Pancreas (tissue), 10 donors: ENCODE data around the gene POLR3C. TPM values are rescaled to one million over a fixed set of nuclear protein-coding genes. Genes with fewer than 3 reads are reported as not detected.

Experiments
- ATAC-seq, 4 donors: fragments of 200-7000 bp; cut with Tn5 transposase; one replicate each; pipeline versions ENCODE4 v1.8.0 to v1.9.1; 2020; ENCODE audit warnings: mild to moderate bottlenecking in 4 of 4, moderate library complexity in 4 of 4
- DNase-seq, 6 donors: peaks; one replicate each; pipeline ENCODE4 v3.0.0-alpha.2; 2020
- FAIRE-seq: peaks from 2 replicates; lab custom pipeline; 2012; peaks lifted over from hg19 to GRCh38; lab: Jason Lieb, UNC
- H3K27ac ChIP-seq, 4 donors: fragments of 200-600 bp; sonication (generic); 1 replicate in 3 of 4; 2 replicates in 1 of 4; pipeline versions ENCODE4 v1.5.0 to v1.8.0; 2020
- H3K27me3 ChIP-seq, 4 donors: fragments of 200-600 bp; one replicate each; pipeline ENCODE4 v1.8.0; 2021
- H3K36me3 ChIP-seq, 3 donors: fragments of 200-600 bp; sonication (generic) in 1 of 3; one replicate each; pipeline versions ENCODE4 v1.5.0 to v1.8.0; 2020 to 2021
- H3K4me1 ChIP-seq, 3 donors: fragments of 200-600 bp; one replicate each; pipeline ENCODE4 v1.8.0; 2021
- H3K4me3 ChIP-seq, 4 donors: fragments of 200-600 bp; sonication (generic) in 2 of 4; one replicate each; pipeline versions ENCODE4 v1.5.0 to v1.8.0; 2020 to 2021
- H3K9me3 ChIP-seq, 4 donors: fragments of 200-600 bp; one replicate each; pipeline ENCODE4 v1.8.0; 2021
- WGBS, 2 donors: extraction: QIAGEN DNeasy Blood & Tissue Kit; methylation state at CpG; one replicate each; pipeline ENCODE4 v1.1.7; 2013; 5-methylcytosine and 5-hydroxymethylcytosine counted together
- intact Hi-C, 3 donors: fragments of 100-400 bp; cut with DNase I; formaldehyde crosslinking; loops; one replicate each; pipeline versions ENCODE4 v1.11.1 to v1.14.2; 2022
- polyA plus RNA-seq, 2 donors: library from polyadenylated mRNA; stranded (reverse); fragments of 200-250 nt; gene quantifications; one replicate each; pipeline ENCODE4 v1.2.3, GENCODE V29; 2013
- total RNA-seq, 6 donors: library from RNA; stranded (reverse); fragmentation: NEBNext Ultra II Directional in 4 of 6; extraction: Animal tissue kit (Norgen Biotek cat#: 25700) in 4 of 6; gene quantifications; one replicate each; pipeline versions ENCODE4 v1.2.1 to v1.2.4, GENCODE V29; 2021 to 2023
- TF ChIP-seq, protein P1 (sequence below), 4 donors: fragments of 200-600 bp; sonication (generic) in 3 of 4; IDR thresholded peaks; one replicate each; pipeline versions ENCODE4 v1.5.0 to v1.8.0; 2021; ENCODE audit warnings: antibody characterized with exemption in 4 of 4
- donor health status: healthy with polysubstance abuse.
- donor health status: DM: no; HTN: no; CAD: no; lungs with moderate emphysema.
- donor health status: DM: no; HTN: no; CAD: no.
- donor health status: control.
- donor health status: control.
- donor health status: Bipolar disorder and iron deficiency.
- donor health status: DM: yes; HTN: yes; CAD: no.
- donor health status: DM: no; HTN: no; CAD: no.
- donor health status: DM: no; HTN: no; CAD: no.
- donor health status: DM: yes; HTN: yes; CAD: no.

Gene POLR3C
- total and polyA plus RNA-seq, 8 donors: 7.6 to 16.2 (median 14.1) TPM

DNA sequence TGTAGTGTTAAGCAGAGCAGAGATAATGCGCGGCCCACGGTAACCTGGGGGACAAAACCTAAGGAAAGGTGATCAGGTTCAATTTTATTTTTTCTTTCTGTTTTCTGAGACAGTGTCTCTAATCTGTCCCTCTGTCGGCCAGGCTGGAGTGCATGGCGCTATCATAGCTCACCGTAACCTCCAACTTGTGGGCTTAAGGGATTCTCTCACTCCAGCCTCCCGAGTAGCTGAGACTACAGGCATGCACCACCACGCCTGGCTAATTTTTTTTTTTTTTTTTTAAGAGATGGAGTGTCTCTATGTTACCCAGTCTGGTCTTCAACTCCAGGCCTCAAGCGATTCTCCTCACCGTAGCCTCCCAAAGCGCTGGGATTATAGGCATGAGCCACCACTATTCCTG, 62.4 kb downstream of the POLR3C start:
- no peak for DNase-seq
- Histone ChIP-seq H3K36me3 (no peaks in the 10 kb centered on the region), H3K9me3 (no peaks in the 10 kb centered on the region), H3K4me1 (peaks cover 5 to 9% (median 8%) of the 10 kb centered on the region in 3 donors), H3K4me3 (peak overlapping the region; percentile 50 to 69 (median 55)), H3K27ac (no peak overlapping the region), H3K27me3 (no peaks in the 10 kb centered on the region)
- no peak for FAIRE-seq
- intact Hi-C loops: no loop called here
- 46 to 52% methylated on average over 11 of the region's 11 CpGs for WGBS, 2 donors
- TF ChIP-seq, protein P1, sequence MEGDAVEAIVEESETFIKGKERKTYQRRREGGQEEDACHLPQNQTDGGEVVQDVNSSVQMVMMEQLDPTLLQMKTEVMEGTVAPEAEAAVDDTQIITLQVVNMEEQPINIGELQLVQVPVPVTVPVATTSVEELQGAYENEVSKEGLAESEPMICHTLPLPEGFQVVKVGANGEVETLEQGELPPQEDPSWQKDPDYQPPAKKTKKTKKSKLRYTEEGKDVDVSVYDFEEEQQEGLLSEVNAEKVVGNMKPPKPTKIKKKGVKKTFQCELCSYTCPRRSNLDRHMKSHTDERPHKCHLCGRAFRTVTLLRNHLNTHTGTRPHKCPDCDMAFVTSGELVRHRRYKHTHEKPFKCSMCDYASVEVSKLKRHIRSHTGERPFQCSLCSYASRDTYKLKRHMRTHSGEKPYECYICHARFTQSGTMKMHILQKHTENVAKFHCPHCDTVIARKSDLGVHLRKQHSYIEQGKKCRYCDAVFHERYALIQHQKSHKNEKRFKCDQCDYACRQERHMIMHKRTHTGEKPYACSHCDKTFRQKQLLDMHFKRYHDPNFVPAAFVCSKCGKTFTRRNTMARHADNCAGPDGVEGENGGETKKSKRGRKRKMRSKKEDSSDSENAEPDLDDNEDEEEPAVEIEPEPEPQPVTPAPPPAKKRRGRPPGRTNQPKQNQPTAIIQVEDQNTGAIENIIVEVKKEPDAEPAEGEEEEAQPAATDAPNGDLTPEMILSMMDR (IDR thresholded peaks at IDR 0.05): no peak
- peak in 3 of 4 donors; percentile 8 to 27 (median 18) for ATAC-seq

DNA sequence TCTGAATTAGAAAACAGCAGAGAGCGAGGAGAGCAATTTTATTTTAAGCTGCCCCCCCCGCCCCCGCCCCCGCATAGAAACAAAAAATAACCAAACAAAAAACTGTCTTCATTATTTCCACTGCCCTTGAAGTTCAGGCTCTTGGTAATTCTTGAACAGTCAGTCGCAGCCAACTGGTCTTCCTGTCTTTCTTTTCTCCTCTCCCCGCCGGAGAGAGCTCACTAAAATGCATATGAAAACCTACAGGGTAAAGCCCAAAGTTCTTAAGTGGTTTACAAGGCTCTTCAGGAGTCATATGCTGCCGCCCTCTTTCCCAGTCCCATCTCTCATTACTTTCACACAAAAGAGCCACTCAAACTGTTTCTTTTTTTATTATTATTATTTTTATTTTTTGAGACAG, 62.8 kb downstream of the POLR3C start:
- H3K27ac ChIP-seq: no peak overlapping the region
- H3K4me1 ChIP-seq: peaks cover 7 to 13% (median 12%) of the 10 kb centered on the region in 3 donors
- DNase-seq: no peak
- no peak overlapping the region for H3K4me3 ChIP-seq
- no peaks in the 10 kb centered on the region for H3K9me3 ChIP-seq
- no peaks in the 10 kb centered on the region for H3K36me3 ChIP-seq
- TF ChIP-seq, protein P1 (IDR thresholded peaks at IDR 0.05): no peak
- no peak for ATAC-seq
- intact Hi-C loops: no loop called here
- FAIRE-seq: no peak
- WGBS, 2 donors: 78 to 79% methylated on average over 8 of the region's 8 CpGs
- H3K27me3 ChIP-seq: no peaks in the 10 kb centered on the region

DNA sequence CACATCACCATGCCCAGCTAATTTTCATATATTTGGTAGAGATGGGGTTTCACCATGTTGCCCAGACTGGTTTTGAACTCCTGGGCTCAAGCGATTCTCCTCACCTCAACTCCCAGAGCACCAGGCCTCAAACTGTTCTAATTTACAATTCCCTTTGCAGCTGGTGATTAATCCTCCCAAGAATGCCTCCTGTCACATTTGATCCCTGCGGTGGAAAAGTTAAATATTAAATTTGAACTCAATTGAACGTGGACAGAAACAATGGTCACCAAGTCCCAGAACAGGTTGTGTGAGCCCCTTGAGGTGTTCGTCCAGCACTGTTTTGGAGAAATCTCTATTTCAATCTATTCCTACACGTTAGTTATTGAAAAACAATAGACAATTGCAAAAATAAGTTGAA, 63.6 kb downstream of the POLR3C start:
- Histone ChIP-seq H3K36me3 (no peaks in the 10 kb centered on the region), H3K27me3 (no peaks in the 10 kb centered on the region), H3K27ac (peak overlapping the region in 2 of 4 donors; percentile 47 to 50), H3K4me3 (no peak overlapping the region), H3K9me3 (no peaks in the 10 kb centered on the region), H3K4me1 (peaks cover 13 to 21% (median 18%) of the 10 kb centered on the region in 3 donors)
- intact Hi-C loops: no loop called here
- ATAC-seq (no peak), FAIRE-seq (no peak), DNase-seq (no peak)
- 46 to 49% methylated on average over 5 of the region's 5 CpGs for WGBS, 2 donors
- TF ChIP-seq, protein P1 (IDR thresholded peaks at IDR 0.05): no peak

DNA sequence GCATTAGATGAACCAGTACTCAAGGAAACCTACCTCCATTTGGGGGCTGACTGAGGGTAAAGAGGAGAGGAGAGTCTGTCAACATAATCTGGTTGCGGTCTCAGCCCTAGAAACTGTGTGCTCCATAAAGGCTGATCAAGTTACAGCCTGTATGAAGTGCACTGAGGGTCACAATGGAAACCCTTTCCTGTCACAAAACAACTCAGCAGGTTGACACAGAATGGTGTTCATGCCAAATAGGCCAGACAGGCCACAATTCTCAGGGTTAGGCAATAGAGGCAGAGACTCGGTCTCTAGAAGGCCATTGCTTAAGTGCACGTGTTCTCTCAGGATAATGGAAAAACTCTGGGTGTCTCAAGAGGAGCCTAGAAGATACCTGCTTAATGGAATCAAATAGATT, 65.7 kb downstream of the POLR3C start:
- WGBS, 2 donors: 85 to 86% methylated on average over 3 of the region's 3 CpGs
- Histone ChIP-seq H3K4me3 (no peak overlapping the region), H3K27me3 (no peaks in the 10 kb centered on the region), H3K36me3 (no peaks in the 10 kb centered on the region), H3K27ac (no peak overlapping the region), H3K9me3 (no peaks in the 10 kb centered on the region), H3K4me1 (peaks cover 17 to 27% (median 21%) of the 10 kb centered on the region in 3 donors)
- intact Hi-C loops: loop anchor here in 1 of 3 donors (10.0 kb wide), 1 partner anchor 125 kb away; no protein-coding TSS in a partner anchor
- no peak for ATAC-seq
- TF ChIP-seq, protein P1 (IDR thresholded peaks at IDR 0.05): no peak
- FAIRE-seq: no peak
- DNase-seq: no peak

DNA sequence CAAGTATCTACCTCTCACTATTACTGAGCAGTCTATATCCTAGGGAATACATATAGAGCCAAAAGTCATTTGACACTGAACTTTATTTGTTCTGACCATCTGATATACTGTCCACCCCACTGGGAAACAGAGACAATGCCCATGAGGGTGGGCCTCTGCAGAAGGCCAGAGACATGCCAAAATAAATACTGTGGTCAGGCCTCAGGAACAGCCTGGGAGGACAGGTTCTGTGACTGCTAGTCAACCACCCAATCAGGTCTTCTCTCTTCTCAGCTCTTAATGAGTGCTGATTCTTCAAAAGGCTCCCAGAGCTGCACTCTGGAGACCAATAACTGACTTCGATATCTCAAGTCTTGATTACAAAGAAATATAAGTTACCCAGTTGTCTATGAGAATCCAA, 67.1 kb downstream of the POLR3C start:
- no peaks in the 10 kb centered on the region for H3K36me3 ChIP-seq
- no peak for FAIRE-seq
- no peaks in the 10 kb centered on the region for H3K27me3 ChIP-seq
- TF ChIP-seq, protein P1 (IDR thresholded peaks at IDR 0.05): no peak
- DNase-seq: no peak
- H3K27ac ChIP-seq: peak overlapping the region; percentile 60 to 80 (median 70)
- H3K4me3 ChIP-seq: no peak overlapping the region
- peaks cover 17 to 27% (median 21%) of the 10 kb centered on the region in 3 donors for H3K4me1 ChIP-seq
- intact Hi-C loops: loop anchor here in 1 of 3 donors (10.0 kb wide), 1 partner anchor 124 kb away; no protein-coding TSS in a partner anchor
- WGBS, 2 donors: 16 to 17% methylated on average over 1 of the region's 1 CpG
- ATAC-seq: peak in 2 of 4 donors; percentile 16 to 21
- H3K9me3 ChIP-seq: no peaks in the 10 kb centered on the region
